Measurements from ENCODE around the gene MYO1H. TPM values are rescaled to one million over a fixed set of nuclear protein-coding genes. Genes with fewer than 3 reads are reported as not detected.

Gene MYO1H
- polyA plus RNA-seq, 1 experiment = not detected

GRCh38 chr12:109330282-109331230 lies 17.1 kb upstream of the MYO1H start:
- ChIA-PET POLR2A (no interaction called here), CTCF (no interaction called here)
- H3K4me3 ChIP-seq (ENCODE audit: low read depth, low read length) = no peak overlapping the region
- no peak for DNase-seq (ENCODE audit: low read depth)
- no peak for TF ChIP-seq CTCF (IDR thresholded peaks at IDR 0.05; ENCODE audit: insufficient read depth, low read depth, low read length)
- no peaks in the 10 kb centered on the region for H3K27me3 ChIP-seq (ENCODE audit: control insufficient read depth, insufficient read depth, low read length)
- no peaks in the 10 kb centered on the region for H3K36me3 ChIP-seq (ENCODE audit: control insufficient read depth, insufficient read depth, low read length)

- CTCF ChIA-PET = interaction anchor here (1.0 to 1.5 kb wide), 2 partner anchors 10 to 54 kb away, joined by 3 to 7 read pairs; no protein-coding TSS in a partner anchor
- no peak for DNase-seq (ENCODE audit: low read depth)
These were observed 16.3 kb upstream of the MYO1H start for GRCh38 chr12:109331301-109331952.

GRCh38 chr12:109334887-109335286 lies 12.8 kb upstream of the MYO1H start:
- H3K36me3 ChIP-seq (ENCODE audit: control insufficient read depth, insufficient read depth, low read length) = no peaks in the 10 kb centered on the region
- no peak overlapping the region for H3K4me3 ChIP-seq (ENCODE audit: low read depth, low read length)
- POLR2A ChIA-PET = no interaction called here
- no peak for TF ChIP-seq CTCF (IDR thresholded peaks at IDR 0.05; ENCODE audit: insufficient read depth, low read depth, low read length)
- H3K27me3 ChIP-seq (ENCODE audit: control insufficient read depth, insufficient read depth, low read length) = no peaks in the 10 kb centered on the region
- no peak for DNase-seq (ENCODE audit: low read depth)
- CTCF ChIA-PET = no interaction called here

More at GRCh38 chr12:109331301-109331952, 16.3 kb upstream of the MYO1H start:
- POLR2A ChIA-PET = no interaction called here
- H3K27me3 ChIP-seq (ENCODE audit: control insufficient read depth, insufficient read depth, low read length) = no peaks in the 10 kb centered on the region
- no peak for TF ChIP-seq CTCF (IDR thresholded peaks at IDR 0.05; ENCODE audit: insufficient read depth, low read depth, low read length)
- H3K4me3 ChIP-seq (ENCODE audit: low read depth, low read length) = no peak overlapping the region
- H3K36me3 ChIP-seq (ENCODE audit: control insufficient read depth, insufficient read depth, low read length) = no peaks in the 10 kb centered on the region

GRCh38 chr12:109336593-109336992 lies 11.1 kb upstream of the MYO1H start:
- Histone ChIP-seq H3K4me3 (ENCODE audit: low read depth, low read length) (no peak overlapping the region), H3K27me3 (ENCODE audit: control insufficient read depth, insufficient read depth, low read length) (no peaks in the 10 kb centered on the region), H3K36me3 (ENCODE audit: control insufficient read depth, insufficient read depth, low read length) (no peaks in the 10 kb centered on the region)
- no peak for DNase-seq (ENCODE audit: low read depth)
- CTCF ChIA-PET = no interaction called here
- POLR2A ChIA-PET = no interaction called here
- no peak for TF ChIP-seq CTCF (IDR thresholded peaks at IDR 0.05; ENCODE audit: insufficient read depth, low read depth, low read length)

- CTCF ChIA-PET = no interaction called here
- Histone ChIP-seq H3K27me3 (ENCODE audit: control insufficient read depth, insufficient read depth, low read length) (no peaks in the 10 kb centered on the region), H3K4me3 (ENCODE audit: low read depth, low read length) (no peak overlapping the region), H3K36me3 (ENCODE audit: control insufficient read depth, insufficient read depth, low read length) (no peaks in the 10 kb centered on the region)
- DNase-seq (ENCODE audit: low read depth) = no peak
- TF ChIP-seq CTCF (IDR thresholded peaks at IDR 0.05; ENCODE audit: insufficient read depth, low read depth, low read length) = no peak
- POLR2A ChIA-PET = no interaction called here
These were observed 4.0 kb upstream of the MYO1H start for GRCh38 chr12:109343677-109344076.
